Cardiac fibroblast (primary cell): ENCODE data around the gene HLA-DQB1.

Source experiments
- DNase-seq, 2 donors: peaks; one replicate each; pipeline versions ENCODE4 v3.0.0 to v3.0.0-alpha.2; 2010; ENCODE audit warnings: low read depth in 2 of 2
- H3K4me3 ChIP-seq, 2 donors: replicated peaks in 1 of 2; 1 replicate in 1 of 2; 2 replicates in 1 of 2; pipeline ENCODE4 v1.5.1; 2011; ENCODE audit warnings: low read depth in 2 of 2, low read length in 2 of 2, mild to moderate bottlenecking in 2 of 2, moderate library complexity in 1 of 2
- TF ChIP-seq, protein P1 (sequence below): IDR thresholded peaks from one replicate; pipeline ENCODE4 v1.5.1; 2011; ENCODE audit warnings: low read depth, mild to moderate bottlenecking, low read length, inconsistent platforms

The HLA-DQB1 gene

DNA sequence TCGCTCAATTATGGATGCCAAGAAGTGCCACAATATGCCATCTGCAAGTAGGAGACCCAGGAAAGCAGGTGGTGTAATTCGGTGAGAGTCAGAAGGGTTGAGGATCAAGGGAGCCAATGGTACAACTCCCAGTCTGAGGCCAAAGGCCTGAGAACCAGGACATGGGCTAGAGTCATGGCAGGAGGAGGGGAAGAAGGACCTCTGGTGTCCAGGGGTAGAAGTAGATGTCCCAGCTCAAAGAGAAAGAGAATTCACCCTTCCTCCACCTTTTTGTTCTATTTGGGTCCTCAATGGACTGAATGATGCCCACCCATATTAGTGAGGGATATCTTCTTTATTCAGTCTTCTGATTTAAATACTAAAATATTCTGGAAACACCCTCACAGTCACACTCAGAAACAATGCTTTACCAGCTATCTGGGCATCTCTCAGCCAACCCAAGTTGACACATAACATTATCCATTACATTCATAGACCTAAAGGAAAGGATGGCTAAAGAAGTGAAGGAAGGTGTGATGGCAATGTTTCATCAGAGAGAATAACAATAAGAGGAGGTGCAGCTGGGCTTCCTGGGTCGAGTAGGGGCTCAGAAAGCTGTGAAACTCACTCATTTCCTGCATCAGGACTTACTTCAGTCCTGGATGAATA is 50.4 kb downstream of the HLA-DQB1 start:
- DNase-seq = no peak
- TF ChIP-seq, protein P1, sequence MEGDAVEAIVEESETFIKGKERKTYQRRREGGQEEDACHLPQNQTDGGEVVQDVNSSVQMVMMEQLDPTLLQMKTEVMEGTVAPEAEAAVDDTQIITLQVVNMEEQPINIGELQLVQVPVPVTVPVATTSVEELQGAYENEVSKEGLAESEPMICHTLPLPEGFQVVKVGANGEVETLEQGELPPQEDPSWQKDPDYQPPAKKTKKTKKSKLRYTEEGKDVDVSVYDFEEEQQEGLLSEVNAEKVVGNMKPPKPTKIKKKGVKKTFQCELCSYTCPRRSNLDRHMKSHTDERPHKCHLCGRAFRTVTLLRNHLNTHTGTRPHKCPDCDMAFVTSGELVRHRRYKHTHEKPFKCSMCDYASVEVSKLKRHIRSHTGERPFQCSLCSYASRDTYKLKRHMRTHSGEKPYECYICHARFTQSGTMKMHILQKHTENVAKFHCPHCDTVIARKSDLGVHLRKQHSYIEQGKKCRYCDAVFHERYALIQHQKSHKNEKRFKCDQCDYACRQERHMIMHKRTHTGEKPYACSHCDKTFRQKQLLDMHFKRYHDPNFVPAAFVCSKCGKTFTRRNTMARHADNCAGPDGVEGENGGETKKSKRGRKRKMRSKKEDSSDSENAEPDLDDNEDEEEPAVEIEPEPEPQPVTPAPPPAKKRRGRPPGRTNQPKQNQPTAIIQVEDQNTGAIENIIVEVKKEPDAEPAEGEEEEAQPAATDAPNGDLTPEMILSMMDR = no peak
- H3K4me3 ChIP-seq = no peak overlapping the region

DNA sequence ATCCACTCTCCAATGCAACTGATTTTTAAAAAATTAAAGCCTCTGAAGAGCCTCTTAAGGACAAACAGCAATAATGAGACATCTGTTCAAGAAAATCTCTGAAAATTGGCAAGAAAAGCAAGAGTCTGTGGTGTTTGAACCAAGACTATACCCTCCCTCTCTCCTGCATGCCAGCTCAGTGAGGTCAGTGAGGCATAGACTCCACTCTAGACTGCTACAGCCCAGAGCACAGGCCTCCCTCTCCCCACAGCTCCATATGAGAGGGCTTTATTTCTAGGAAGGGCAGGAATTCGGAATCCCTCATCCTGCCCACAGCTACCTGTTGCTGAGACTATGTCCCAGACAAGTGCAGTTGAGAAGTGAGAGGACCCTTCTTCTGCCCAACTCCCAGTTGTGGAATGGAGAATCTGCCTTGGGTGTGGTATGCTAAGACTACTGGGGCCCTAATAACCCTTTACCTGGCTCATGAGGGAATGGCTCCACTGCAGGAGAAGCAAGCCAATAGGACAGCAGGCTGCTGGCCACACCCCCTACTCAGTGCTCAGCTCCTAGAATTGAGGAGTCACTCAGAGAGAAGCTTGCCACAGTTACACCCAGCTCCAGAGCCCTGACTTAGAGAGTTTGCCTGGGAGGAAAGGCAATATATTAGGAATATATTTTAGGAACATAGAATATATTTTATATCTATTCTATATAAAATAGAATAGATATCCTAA is 51.9 kb downstream of the HLA-DQB1 start:
- TF ChIP-seq, protein P1 = no peak
- no peak overlapping the region for H3K4me3 ChIP-seq
- no peak for DNase-seq

DNA sequence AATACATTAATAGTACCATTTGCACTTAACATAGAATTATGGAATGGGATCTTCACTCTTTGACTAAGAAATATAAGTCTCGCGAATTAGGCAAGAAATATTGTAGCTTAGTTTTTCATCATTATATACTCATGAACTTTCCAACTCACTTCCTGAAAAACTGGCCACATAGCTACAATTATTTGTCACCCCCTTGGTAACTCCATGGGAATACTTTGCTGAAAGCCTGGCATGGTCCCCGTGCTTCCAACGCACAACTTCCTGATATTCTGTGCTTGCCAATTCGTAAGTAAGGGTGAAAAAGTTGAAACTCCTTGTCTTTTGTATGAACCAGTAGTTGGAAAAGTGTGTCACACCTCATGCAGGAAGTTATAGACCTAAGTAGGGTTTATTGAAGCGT is 53.0 kb downstream of the HLA-DQB1 start:
- H3K4me3 ChIP-seq = no peak overlapping the region
- TF ChIP-seq, protein P1 = no peak
- no peak for DNase-seq

DNA sequence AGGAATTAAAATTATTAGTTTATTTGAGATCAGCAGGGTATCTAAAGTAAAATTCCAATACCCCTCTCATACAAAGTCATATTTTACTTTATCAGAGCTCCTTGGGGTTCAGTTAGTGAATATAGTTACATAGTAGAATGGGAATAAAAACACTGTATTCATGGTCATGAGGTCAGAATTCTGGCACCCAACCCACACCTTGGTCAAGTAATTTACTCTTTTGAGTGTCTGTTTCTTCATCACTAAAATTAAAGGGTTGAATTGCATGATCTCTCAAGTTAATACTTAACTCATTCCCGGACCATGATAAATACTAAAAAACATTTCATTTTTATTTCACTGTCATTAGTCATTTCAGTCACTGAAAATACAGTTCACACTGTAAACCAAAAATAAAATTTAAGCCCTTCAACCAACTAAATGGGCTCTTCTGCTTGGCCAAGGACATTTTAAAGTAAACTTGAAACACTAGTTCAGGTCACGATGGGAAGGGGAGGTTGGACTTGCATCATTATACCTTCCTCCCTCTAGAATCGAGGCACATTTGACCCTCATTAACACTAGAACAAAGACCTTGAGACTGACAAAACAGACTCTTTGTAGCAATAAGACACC is 55.7 kb downstream of the HLA-DQB1 start:
- H3K4me3 ChIP-seq = no peak overlapping the region

DNA sequence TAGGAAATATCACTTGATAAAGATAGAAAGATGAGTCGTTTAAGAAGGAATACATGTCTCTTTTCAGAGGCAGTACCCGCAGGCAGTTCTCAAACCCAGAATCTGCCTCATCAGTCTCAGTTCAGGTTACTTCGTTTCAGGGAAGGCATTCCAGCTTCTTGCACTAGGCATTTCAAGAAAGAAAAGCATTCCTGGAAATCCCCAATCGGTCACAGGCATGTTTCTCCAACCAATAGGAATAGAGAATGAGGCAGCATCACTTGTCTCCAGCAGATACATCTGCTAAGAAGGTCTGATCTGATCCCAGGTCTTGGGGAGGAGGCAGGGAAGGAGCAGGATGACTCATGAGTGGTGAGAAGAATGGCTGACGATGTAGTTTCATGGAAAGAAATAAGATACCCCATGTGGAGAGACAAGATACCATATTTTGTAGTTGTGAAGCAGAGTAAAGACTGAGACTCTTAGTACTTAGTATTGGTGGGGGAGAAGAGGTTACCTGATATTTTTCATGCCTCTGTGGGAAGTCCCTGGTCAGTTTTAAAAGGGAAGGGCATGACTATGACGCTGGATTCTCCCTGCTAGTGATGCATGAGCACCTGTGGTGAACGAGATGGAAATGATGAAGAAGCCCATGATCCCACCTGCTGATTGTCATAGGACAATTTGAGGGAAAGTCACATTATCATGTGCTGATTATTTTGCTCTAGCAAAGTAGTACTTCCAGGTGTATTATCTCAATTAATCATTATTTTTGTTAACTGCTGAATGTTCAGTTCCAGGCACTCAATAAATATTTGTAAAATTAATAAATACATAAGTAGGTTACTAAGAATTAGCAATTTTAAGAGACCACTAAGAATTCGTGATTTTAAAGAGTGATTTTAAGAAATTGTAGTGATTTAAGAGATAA is 56.5 kb downstream of the HLA-DQB1 start:
- no peak overlapping the region for H3K4me3 ChIP-seq
- TF ChIP-seq, protein P1 = no peak

More for the DNA sequence above, 55.7 kb downstream of the HLA-DQB1 start:
- DNase-seq = no peak
- TF ChIP-seq, protein P1 = no peak

More for the DNA sequence above, 56.5 kb downstream of the HLA-DQB1 start:
- peak; percentile 94 to 96 for DNase-seq
